Astrocyte of the spinal cord (primary cell): ENCODE data around the gene KAT6B.

Experiments
- DNase-seq: peaks from one replicate; pipeline ENCODE4 v3.0.0; 2011; ENCODE audit warnings: low read depth, low spot score
- H3K4me3 ChIP-seq: 2 replicates; pipeline ENCODE4 v1.5.1; 2011; ENCODE audit warnings: low read depth, mild to moderate bottlenecking, low read length, moderate library complexity
- CTCF ChIP-seq: IDR thresholded peaks from 2 replicates; pipeline ENCODE4 v1.5.1; 2012; ENCODE audit warnings: low read depth, mild to moderate bottlenecking, low read length, inconsistent platforms
- in situ Hi-C: cut with HindIII; loops from 2 replicates; pipeline ENCODE4 v1.10.0; 2017; ENCODE audit warnings: low sequenced_read_pairs

The KAT6B gene

GRCh38 chr10:74960670-74961069 is 134.3 kb downstream of the KAT6B start:
- no peak overlapping the region for H3K4me3 ChIP-seq
- no peak for DNase-seq
- in situ Hi-C loops, result no loop called here
- TF ChIP-seq CTCF, result no peak

GRCh38 chr10:74962517-74962916 is 136.1 kb downstream of the KAT6B start:
- in situ Hi-C loops, result no loop called here
- no peak for DNase-seq
- no peak overlapping the region for H3K4me3 ChIP-seq
- no peak for TF ChIP-seq CTCF

GRCh38 chr10:74963549-74963948 is 137.1 kb downstream of the KAT6B start:
- no peak overlapping the region for H3K4me3 ChIP-seq
- TF ChIP-seq CTCF, result no peak
- in situ Hi-C loops, result no loop called here
- DNase-seq, result peak; percentile 19

GRCh38 chr10:74967911-74968666 is 141.7 kb downstream of the KAT6B start:
- TF ChIP-seq CTCF, result no peak
- DNase-seq, result no peak
- H3K4me3 ChIP-seq, result no peak overlapping the region
- in situ Hi-C loops, result no loop called here

GRCh38 chr10:74968667-74969061 is 142.3 kb downstream of the KAT6B start:
- in situ Hi-C loops, result no loop called here
- DNase-seq, result no peak
- TF ChIP-seq CTCF, result no peak
- no peak overlapping the region for H3K4me3 ChIP-seq

- DNase-seq, result no peak
- H3K4me3 ChIP-seq, result no peak overlapping the region
- in situ Hi-C loops, result no loop called here
- TF ChIP-seq CTCF, result no peak
Measured at GRCh38 chr10:74969093-74969492, 142.7 kb downstream of the KAT6B start.
